Fibroblast of lung (primary cell): ENCODE measurements around the gene ABHD6. TPM values are rescaled to one million over a fixed set of nuclear protein-coding genes. Genes with fewer than 3 reads are reported as not detected.

ENCODE experiments used
- DNase-seq, 2 donors: peaks; one replicate each; pipeline versions ENCODE4 v3.0.0 to v3.0.0-alpha.2; 2010; ENCODE audit warnings: low read depth in 2 of 2
- H2AFZ ChIP-seq: 2 replicates; pipeline ENCODE4 v1.5.1; 2012; ENCODE audit warnings: low read length, control low read depth, inconsistent platforms
- H3K27ac ChIP-seq: 2 replicates; pipeline ENCODE4 v1.5.1; 2011; ENCODE audit warnings: low read length, control low read depth; ENCODE audit not compliant: insufficient read depth
- H3K27me3 ChIP-seq: 2 replicates; pipeline ENCODE4 v1.5.1; 2011; ENCODE audit warnings: mild to moderate bottlenecking, low read length; ENCODE audit not compliant: control insufficient read depth, insufficient read depth
- H3K36me3 ChIP-seq: 2 replicates; pipeline ENCODE4 v1.5.1; 2011; ENCODE audit warnings: low read length; ENCODE audit not compliant: control insufficient read depth, insufficient read depth
- H3K4me1 ChIP-seq: 2 replicates; pipeline ENCODE4 v1.5.1; 2011; ENCODE audit warnings: low read length; ENCODE audit not compliant: control insufficient read depth, insufficient read depth; ENCODE audit errors: extremely low read depth
- H3K4me2 ChIP-seq: 2 replicates; pipeline ENCODE4 v1.5.1; 2011; ENCODE audit warnings: low read length, control low read depth; ENCODE audit not compliant: insufficient read depth; ENCODE audit errors: extremely low read depth
- H3K4me3 ChIP-seq, 4 experiments: fragments of 200-600 bp in 1 of 4; sonication (generic) in 1 of 4; replicated peaks in 1 of 4; 2 replicates each; pipeline ENCODE4 v1.5.1; 2011 to 2016; ENCODE audit warnings: low read length in 4 of 4, low read depth in 3 of 4, mild to moderate bottlenecking in 3 of 4, control low read depth in 2 of 4, inconsistent platforms in 1 of 4, mixed read lengths in 1 of 4; ENCODE audit not compliant: insufficient read depth in 1 of 4; ENCODE audit errors: control extremely low read depth in 1 of 4
- H3K79me2 ChIP-seq: 2 replicates; pipeline ENCODE4 v1.5.1; 2012; ENCODE audit warnings: mild to moderate bottlenecking, low read length, inconsistent platforms; ENCODE audit not compliant: control insufficient read depth, insufficient read depth
- H3K9ac ChIP-seq: 2 replicates; pipeline ENCODE4 v1.5.1; 2011; ENCODE audit warnings: mild to moderate bottlenecking, low read length, control low read depth; ENCODE audit not compliant: insufficient read depth
- H3K9me3 ChIP-seq: 2 replicates; pipeline ENCODE4 v1.5.1; 2012; ENCODE audit warnings: low read depth, low read length; ENCODE audit not compliant: control insufficient read depth, insufficient read depth
- H4K20me1 ChIP-seq: 2 replicates; pipeline ENCODE4 v1.5.1; 2011; ENCODE audit warnings: low read length; ENCODE audit not compliant: control insufficient read depth, insufficient read depth; ENCODE audit errors: extremely low read depth
- EZH2 ChIP-seq: IDR thresholded peaks from 2 replicates; pipeline ENCODE4 v1.5.1; 2012; ENCODE audit warnings: low read length, control low read depth, mild to moderate bottlenecking; ENCODE audit errors: missing control alignments
- polyA plus RNA-seq, 2 donors: library from polyadenylated mRNA; depleted of rRNA in 1 of 2; stranded (reverse) in 1 of 2; unstranded in 1 of 2; fragments of >200 nt; gene quantifications; 2 replicates each; pipeline ENCODE4 v1.2.1, GENCODE V29; 2011 to 2012; ENCODE audit warnings: missing spikeins in 1 of 2
- total RNA-seq: library from RNA; depleted of rRNA; stranded (reverse); fragments of >200 nt; gene quantifications from 2 replicates; pipeline ENCODE4 v1.2.1, GENCODE V29; 2014
- TF ChIP-seq, protein P1 (sequence below), 2 donors: IDR thresholded peaks in 1 of 2; conservative IDR thresholded peaks in 1 of 2; 1 replicate in 1 of 2; 2 replicates in 1 of 2; pipeline ENCODE4 v1.5.1; 2011 to 2012; ENCODE audit warnings: low read length in 2 of 2, control low read depth in 1 of 2, inconsistent platforms in 1 of 2, low read depth in 1 of 2, mild to moderate bottlenecking in 1 of 2

Gene ABHD6
- total and polyA plus RNA-seq, 2 donors (not counting 1 experiment from before 2014, with no cell fraction given) = 7.3 to 13.5 TPM

DNA sequence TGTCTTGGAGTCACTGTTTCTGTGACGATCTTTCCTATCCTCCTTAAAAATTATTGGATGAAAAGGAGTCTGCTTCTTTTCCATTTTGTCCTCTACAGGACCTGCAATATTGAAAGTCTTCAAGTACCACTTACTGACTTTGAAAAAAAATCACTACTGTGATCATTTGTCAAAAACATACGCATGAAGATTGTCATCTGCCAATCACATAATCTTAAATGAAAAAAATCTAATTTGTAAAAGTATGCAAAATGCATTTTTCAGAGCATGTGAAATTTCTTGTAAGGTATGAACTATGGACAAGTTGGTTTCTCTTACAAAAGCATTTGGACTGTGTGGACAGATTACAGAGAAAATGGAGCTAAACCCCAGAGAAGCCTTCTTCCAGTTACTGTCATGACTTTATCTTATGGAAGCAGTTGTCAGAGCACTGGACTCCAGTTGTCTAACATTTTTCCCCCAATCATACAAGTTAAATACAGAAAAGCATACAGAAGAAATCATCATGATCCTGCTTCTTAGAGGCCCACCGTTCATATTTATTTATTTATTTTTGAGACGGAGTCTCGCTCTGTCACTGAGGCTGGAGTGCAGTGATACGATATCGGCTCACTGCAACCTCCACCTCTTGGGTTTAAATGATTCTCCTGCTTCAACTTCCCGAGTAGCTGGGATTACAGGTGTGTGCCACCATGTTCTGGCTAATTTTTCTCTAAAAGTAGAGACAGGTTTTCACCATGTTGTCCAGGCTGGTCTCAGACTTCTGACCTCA, 91.7 kb downstream of the ABHD6 start:
- H3K9ac ChIP-seq = no peak overlapping the region
- no peaks in the 10 kb centered on the region for H3K36me3 ChIP-seq
- no peak for TF ChIP-seq EZH2
- TF ChIP-seq, protein P1, sequence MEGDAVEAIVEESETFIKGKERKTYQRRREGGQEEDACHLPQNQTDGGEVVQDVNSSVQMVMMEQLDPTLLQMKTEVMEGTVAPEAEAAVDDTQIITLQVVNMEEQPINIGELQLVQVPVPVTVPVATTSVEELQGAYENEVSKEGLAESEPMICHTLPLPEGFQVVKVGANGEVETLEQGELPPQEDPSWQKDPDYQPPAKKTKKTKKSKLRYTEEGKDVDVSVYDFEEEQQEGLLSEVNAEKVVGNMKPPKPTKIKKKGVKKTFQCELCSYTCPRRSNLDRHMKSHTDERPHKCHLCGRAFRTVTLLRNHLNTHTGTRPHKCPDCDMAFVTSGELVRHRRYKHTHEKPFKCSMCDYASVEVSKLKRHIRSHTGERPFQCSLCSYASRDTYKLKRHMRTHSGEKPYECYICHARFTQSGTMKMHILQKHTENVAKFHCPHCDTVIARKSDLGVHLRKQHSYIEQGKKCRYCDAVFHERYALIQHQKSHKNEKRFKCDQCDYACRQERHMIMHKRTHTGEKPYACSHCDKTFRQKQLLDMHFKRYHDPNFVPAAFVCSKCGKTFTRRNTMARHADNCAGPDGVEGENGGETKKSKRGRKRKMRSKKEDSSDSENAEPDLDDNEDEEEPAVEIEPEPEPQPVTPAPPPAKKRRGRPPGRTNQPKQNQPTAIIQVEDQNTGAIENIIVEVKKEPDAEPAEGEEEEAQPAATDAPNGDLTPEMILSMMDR (conservative IDR thresholded peaks at IDR 0.05 in 1 of 2, IDR thresholded peaks at IDR 0.05 in 1 of 2; ENCODE audit: low read depth in 1 of 2, low read length in 2 of 2) = no peak
- H3K4me3 ChIP-seq = no peak overlapping the region
- H3K9me3 ChIP-seq = no peaks in the 10 kb centered on the region
- no peaks in the 10 kb centered on the region for H4K20me1 ChIP-seq
- peaks cover 9% of the 10 kb centered on the region for H3K4me1 ChIP-seq
- H3K79me2 ChIP-seq = peaks cover 9% of the 10 kb centered on the region
- H3K27me3 ChIP-seq = no peaks in the 10 kb centered on the region
- no peak overlapping the region for H3K4me2 ChIP-seq
- DNase-seq = no peak
- H2AFZ ChIP-seq = no peak overlapping the region
- no peak overlapping the region for H3K27ac ChIP-seq

DNA sequence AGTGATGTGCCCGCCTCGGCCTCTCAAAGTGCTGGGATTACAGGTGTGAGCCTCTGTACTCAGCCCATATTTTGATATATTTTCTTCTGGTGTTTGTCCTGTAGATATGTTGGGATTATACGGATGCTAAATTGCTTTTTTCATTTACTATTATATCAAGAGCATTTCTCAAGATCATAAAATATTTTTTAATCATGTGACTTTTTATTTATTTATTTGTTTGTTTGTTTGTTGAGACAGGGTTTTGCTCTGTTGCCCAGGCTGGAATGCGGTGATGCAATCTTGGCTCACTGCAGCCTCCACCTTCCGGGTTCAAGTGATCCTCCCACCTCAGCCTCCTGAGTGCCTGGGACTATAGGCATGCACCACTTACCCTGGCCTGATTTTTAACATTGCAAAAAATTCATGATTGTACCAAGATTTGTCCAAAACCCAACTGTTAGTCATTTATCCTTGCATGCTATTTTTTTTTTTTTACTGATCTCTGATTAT, 92.4 kb downstream of the ABHD6 start:
- H3K36me3 ChIP-seq = no peaks in the 10 kb centered on the region
- H3K27me3 ChIP-seq = no peaks in the 10 kb centered on the region
- no peak overlapping the region for H3K4me2 ChIP-seq
- no peak overlapping the region for H2AFZ ChIP-seq
- H3K4me1 ChIP-seq = peaks cover 9% of the 10 kb centered on the region
- H3K79me2 ChIP-seq = peaks cover 9% of the 10 kb centered on the region
- no peak overlapping the region for H3K27ac ChIP-seq
- no peak for DNase-seq
- H3K9ac ChIP-seq = no peak overlapping the region
- no peak overlapping the region for H3K4me3 ChIP-seq
- no peaks in the 10 kb centered on the region for H3K9me3 ChIP-seq
- no peaks in the 10 kb centered on the region for H4K20me1 ChIP-seq
- no peak for TF ChIP-seq EZH2

DNA sequence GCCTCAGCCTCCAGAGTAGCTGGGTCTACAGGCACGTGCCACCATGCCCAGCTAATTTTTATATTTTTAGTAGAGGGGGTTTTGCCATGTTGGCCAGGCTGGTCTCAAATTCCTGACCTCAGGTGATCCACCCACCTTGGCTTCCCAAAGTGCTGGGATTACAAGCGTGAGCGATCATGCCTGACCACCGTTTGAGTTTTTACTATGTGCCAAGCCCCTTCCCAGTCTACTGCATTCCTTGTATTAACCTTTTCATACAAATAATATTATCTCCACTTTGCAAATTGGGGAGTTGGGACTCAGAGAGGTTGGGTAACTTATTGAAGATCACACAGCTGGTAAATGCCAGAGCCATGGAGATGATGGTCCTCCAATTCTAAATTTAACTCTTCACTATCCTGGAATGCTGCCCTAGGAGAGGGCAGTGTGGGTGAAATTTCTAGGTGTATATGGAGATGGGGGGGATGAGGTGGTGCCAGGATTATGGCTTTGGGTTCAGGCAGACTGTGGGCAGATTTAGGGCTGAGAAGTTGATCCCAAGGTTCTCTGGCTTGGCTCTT, 94.1 kb downstream of the ABHD6 start:
- Histone ChIP-seq H3K9ac (no peak overlapping the region), H3K4me1 (peaks cover 17% of the 10 kb centered on the region), H3K27ac (no peak overlapping the region), H3K9me3 (no peaks in the 10 kb centered on the region), H3K79me2 (peaks cover 11% of the 10 kb centered on the region), H3K27me3 (no peaks in the 10 kb centered on the region), H3K4me2 (no peak overlapping the region), H2AFZ (no peak overlapping the region), H3K4me3 (no peak overlapping the region), H3K36me3 (no peaks in the 10 kb centered on the region), H4K20me1 (no peaks in the 10 kb centered on the region)
- no peak for DNase-seq
- TF ChIP-seq EZH2 = no peak
- TF ChIP-seq, protein P1 (conservative IDR thresholded peaks at IDR 0.05 in 1 of 2, IDR thresholded peaks at IDR 0.05 in 1 of 2; ENCODE audit: low read depth in 1 of 2, low read length in 2 of 2) = no peak
